Cortex of kidney (tissue), 1 donor: ENCODE data around the gene ABCC6.
"Not testable (repeated sequence)": the region's sequence is repeated elsewhere in the genome, so short reads cannot be mapped to it uniquely, and the experiment has no call there.

ENCODE experiments used
- DNase-seq: peaks from one replicate; lab custom pipeline; 2025; lab: John Stamatoyannopoulos, UW

Gene ABCC6

DNA sequence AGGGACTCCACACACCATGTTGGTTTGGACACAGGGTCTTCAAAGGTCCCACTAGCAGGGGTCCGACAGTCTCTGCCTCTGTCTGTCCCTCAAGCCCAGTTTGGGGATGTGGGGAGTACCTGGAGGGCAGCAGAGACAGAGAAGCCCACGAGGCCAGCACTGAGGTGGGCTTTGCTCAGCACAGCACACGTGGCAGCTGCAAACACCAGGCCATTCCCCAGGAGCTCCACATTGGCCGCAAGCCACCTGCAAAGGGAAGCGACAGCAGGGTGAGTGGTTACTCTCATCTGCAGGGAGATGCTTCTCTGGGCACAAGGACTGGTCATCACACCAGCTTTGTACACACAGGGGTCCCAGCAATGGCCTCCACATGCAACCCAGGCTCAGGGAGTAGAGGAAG, 62.0 kb downstream of the ABCC6 start:
- no peak for DNase-seq

DNA sequence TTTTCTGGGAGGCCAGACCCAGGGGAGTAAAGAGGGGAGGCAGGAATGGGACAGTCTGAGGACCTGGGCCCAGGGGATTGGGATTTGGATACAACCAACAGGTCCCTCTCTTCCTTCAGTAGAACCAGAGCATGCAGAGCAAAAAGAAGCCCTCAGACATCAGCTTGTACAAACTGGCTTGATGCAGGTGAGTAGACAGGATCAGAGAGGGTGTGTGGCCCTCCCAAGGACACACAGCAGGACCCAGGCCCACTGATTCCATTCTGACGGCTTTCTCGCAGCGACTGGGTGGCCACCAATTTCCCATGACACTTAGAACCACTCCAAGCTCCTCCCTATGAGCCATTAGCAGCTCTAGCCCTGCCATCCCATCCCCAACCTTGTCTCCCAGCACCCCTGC, 63.6 kb downstream of the ABCC6 start:
- DNase-seq: no peak

- DNase-seq: no peak
These were observed 64.4 kb downstream of the ABCC6 start for GRCh38 chr16:16158741-16159374.

- no peak for DNase-seq
These were observed 65.1 kb downstream of the ABCC6 start for GRCh38 chr16:16158082-16158658.

GRCh38 chr16:16157166-16157565, 66.1 kb downstream of the ABCC6 start:
- DNase-seq: no peak

DNA sequence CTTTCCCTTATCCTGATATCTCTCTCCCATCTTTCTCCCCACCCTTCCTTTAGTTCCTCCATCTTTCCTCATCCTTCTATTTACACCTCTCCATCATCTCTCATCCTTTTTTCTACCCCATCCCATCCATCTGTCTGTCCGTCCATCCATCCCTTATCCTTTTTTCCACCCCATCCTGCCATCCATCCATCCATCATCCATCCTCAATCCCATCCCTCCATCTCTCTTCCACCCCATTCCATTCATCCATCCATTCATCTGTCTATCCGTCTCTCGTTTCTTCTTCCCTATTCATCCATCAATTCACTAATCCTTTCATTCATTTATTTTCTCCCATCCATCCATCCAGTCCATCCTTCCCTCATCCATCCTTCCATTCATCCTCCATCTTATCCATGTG, 68.1 kb downstream of the ABCC6 start:
- DNase-seq: no peak

DNA sequence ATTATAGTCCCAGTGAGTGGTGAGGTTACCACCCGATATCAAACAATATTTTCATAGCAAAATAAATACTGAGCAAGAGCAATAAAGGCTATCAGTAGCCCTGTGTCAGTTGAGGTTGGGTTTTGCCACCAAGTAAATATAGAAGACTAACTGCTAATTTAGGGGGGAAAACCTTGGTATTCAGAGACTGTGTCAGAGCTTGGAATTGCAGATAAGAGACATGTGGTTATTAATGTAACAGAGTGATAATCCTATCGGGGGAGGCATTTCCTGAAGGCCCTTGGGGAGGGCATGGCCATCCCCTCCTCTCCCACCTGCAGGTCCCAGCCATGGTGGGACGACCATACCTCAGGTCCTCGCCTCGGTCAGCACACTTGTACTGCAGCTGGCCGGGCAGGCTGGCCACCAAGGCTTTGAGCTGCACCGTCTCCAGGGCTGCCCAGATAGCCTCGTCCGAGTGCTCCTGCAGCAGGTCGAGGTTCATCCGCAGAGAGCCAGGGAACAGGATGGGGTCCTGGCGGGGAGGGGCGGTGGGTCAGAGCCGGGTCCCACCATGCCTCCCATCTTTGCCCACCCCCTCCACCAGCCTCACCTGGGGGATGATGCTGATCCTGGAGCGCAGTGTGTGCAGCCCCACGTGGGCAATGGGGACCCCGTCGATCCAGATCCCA, 68.9 kb downstream of the ABCC6 start:
- no peak for DNase-seq

DNA sequence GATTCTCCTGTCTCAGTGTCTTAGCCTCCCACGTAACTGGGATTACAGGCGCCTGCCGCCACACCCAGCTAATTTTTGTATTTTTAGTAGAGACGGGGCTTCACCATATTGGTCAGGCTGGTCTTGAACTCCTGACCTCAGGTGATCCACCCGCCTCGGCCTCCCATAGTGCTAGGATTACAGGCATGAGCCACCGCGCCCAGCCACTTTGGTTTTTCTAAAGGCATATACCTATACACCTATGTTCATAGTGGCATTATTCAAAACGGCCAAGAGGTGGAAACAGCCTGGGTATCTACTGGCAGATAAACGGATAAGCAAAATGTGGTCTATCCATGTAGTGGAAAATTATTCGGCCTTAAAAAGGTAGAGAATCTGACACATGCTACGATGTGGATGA, 70.3 kb downstream of the ABCC6 start:
- not testable (repeated sequence) for DNase-seq

DNA sequence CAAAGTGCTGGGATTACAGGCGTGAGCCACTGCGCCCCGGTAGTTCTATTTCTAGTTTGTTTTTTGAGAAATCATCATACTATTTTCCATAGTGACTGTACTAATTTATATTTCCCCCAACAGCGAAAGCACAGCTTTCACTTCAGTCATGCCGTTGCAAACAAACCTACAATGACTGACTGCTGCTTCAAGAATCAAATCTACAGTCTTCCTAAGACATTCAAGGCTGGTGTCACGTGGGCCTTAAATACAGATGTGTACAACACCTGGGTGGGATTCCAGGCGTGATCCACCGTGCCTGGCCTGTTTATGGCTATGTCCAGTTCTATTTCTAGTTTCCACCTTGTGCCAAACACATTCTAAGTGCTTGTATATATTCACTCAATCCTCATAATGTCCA, 72.0 kb downstream of the ABCC6 start:
- DNase-seq: no peak

- no peak for DNase-seq
These were observed 72.5 kb downstream of the ABCC6 start for GRCh38 chr16:16150878-16151152.

GRCh38 chr16:16150117-16150877, 73.0 kb downstream of the ABCC6 start:
- DNase-seq: no peak

DNA sequence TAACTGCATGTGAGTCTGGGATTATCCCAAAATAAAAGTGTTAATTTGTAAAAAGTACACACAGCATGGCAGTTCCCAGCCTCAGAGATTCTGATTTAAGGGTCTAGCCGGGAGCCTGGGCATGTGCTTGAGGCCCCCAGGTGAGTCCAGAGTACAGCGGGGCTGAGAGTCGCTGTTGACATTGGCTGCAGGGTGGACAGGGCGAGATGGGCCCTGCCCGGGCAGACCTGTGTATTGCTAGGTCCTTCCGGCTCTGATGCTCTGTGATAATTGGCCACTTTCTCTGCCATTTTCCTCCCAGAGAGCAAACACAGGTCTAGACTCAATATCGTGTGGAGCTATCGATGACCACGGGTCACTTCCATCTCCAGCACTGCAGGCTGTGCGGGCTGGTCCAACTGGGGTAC, 73.6 kb downstream of the ABCC6 start:
- DNase-seq: no peak

DNA sequence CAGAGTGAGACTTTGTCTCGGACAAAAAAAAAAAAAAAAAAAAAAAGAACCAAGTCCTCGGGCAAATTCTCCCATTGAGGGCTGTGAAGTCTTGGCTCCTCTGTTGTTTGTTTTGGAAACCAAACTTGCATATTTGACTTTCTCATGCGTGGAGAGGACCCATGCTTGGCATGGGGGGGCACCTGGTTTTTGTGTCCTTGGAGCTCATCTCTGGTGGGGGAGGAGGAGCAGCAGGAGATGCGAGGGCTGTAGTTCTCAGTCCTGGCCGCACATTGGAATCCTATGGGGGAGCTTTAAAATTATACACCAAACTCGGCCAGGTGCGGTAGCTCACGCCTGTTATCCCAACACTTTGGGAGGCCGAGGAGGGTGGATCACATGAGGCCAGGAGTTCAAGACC, 74.5 kb downstream of the ABCC6 start:
- DNase-seq: no peak

DNA sequence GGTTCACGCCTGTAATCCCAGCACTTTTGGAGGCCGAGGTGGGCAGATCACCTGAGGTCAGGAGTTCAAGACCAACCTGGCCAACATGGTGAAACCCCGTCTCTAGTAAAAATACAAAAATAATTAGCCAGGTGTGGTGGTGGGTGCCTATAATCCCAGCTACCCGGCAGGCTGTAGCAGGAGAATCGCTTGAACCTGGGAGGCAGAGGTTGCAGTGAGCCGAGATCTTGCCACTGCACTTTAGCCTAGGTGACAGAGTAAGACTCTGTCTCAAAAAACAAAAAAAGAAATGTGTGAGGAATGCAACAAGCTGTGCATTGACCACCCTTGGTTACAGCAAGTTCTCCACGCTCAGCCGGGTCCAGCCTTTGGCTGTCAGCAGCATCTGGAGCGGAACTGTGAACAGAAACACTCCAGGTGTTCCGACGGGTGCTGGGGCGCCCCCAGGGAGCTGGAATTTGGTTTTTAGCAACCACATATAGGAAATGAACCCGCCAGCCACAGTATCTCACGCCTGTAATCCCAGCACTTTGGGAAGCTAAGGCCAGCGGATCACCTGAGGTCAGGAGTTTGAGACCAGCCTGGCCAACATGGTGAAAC, 75.2 kb downstream of the ABCC6 start:
- not testable (repeated sequence) for DNase-seq

DNA sequence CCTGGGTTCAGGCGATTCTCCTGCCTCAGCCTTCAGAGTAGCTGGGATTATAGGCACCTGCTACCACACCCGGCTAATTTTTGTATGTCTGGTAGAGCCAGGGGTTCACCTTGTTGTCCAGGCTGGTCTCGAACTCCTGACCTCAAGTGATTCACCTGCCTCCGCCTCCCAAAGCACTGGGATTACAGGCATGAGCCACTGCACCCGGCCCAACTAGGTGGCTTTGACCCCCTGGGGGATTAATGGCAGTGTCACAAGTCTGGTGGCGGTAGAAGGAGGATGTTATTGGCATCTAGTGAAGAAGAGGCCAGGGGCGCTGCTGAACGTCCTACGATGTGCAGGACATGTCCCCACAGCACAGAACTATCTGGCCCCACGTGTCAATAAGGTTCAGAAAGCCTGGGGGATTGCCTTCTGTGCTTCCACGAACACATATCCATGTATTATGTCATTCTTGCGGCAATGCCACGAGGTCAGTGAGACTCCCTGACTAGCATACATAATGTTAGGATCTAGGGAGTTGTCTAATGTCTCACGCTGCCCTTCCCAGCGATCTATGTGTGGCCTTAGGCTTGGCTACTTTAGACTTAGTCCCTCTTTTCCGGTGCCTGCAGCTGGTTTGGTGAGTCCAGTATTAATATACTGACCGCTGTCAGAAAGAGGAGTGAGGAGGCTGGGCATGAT, 75.8 kb downstream of the ABCC6 start:
- no peak for DNase-seq

DNA sequence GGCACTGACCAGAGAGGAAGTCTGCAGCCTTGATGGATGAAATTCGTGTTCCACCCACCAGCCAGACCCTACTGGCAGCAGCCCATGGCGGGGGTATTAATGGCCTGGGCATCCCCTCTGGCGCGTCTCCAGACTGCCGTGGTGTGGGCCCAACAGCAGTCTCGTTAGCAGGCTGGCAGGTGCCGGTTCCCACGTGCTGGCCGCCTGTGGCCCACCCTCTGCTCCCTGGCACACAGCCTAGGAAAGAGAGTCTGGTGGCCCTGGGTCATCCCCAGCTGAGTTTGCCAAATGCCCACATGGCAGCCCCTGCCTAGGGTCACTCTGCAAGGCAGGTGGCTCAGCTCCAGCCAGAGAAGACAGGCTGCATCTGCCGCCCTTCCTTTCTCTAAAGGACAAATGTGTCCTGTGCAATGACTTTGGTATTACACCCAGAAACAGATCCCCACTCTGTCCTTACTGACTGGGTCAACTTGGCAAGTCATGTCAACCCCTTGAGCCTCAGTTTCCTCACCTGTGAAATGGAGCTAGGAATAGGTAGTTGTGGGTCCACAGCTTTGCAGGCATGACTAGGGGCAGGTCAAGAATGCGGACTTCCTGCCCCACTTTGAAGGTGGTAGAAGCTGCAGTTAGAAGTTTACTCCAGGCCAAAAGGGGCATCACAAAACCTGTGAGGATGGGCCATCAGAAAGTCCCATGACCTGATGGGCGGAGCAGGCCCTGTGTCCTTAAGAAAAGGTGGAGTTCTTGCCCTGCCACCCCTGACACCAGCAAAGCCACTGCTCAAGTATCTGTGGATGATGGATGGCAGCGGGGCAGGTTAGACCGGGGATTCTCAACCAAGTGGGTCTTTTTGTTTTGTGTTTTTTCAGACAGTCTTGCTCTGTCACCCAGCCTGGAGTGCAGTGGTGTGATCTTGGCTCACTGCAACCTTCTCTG, 76.6 kb downstream of the ABCC6 start:
- no peak for DNase-seq

DNA sequence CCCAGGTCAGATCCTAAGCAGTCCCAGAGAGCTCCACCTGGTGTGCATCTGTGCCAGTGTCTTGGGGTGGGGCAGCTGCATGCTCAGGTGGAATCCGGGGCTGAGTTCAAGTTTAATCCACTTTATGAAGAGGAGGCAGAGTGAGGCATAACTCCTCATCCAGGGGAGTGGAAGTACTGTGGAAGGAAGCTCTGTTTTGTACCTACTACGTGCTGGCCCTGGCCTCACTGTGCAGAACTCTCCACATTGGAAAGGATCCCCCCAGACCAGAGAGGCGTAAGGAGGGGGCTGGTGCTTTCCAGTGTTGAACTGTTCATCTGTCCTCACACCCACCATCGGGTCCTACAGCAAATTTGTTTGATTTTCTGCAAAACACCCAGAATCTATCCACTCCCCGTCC, 78.0 kb downstream of the ABCC6 start:
- no peak for DNase-seq

- no peak for DNase-seq
These were observed 78.9 kb downstream of the ABCC6 start for GRCh38 chr16:16144416-16144815.

- DNase-seq: no peak
These were observed 79.4 kb downstream of the ABCC6 start for GRCh38 chr16:16143931-16144330.

DNA sequence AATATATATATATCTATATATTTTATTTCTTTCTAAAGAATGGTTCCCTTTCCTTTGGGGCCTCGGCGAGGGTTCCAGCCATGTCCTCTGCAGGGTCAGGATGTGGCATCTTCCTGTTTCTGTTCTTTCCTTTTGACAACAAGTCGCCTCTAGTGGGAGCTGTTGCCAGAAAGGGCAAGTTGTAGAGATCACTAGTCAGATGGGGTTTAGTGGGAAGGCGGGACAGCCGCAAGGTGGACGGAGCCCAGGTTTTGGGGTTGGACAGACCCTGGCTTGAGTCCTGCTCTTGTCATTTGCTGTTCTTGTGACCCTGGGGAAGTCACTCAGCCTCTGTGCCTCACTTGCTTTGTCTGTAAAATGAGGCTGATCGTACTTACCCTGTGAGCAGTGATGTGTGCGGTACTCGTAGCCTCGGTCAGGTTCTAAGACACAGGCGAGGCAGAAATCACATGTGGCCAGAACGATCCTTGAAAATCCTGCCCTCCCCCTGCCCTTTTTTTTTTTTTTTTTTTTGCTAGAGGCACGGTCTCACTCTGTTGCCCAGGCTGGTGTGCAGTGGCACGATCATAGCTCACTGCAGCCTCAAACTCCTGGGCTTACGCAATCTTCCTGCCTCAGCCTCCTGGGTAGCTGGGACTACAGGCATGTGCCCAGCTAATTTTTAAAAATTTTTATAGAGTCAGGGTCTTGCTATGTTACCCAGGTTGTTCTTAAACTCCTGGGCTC, 80.1 kb downstream of the ABCC6 start:
- DNase-seq: no peak
